LHCN-M2 (cell line): ENCODE data around the gene ORMDL2. TPM values are rescaled to one million over a fixed set of nuclear protein-coding genes. Genes with fewer than 3 reads are reported as not detected.
"Not testable (repeated sequence)": the region's sequence is repeated elsewhere in the genome, so short reads cannot be mapped to it uniquely, and the experiment has no call there.

Experiments
- DNase-seq: peaks from one replicate; pipeline ENCODE4 v3.0.0-alpha.2; 2012; ENCODE audit warnings: low read depth
- total RNA-seq: library from RNA; depleted of rRNA; stranded (reverse); fragments of >200 nt; gene quantifications from 2 replicates; pipeline ENCODE4 v1.2.3, GENCODE V29; 2014

ORMDL2 gene
- total RNA-seq, 1 experiment from 2014 or later: 19.7 TPM

DNA sequence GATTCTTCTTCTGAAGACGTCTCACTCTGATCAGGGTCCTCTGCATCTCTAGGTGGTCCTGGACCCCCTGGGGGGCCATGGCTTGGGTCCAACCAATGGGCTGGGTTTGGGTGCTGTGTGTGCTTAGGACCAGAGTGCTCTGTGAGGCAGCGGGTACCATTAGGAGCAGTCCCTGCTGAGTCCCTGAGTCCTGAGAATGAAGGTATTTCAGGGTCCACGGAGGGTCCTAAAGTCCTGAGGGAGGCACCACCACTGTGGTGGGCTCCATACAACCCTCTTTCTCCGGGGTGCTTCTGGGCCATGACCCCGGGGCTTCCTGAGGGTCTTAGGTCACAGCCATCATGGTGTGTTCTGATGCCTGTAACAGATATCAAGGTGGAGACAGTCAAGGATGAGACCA lies 10.5 kb downstream of the ORMDL2 start:
- no peak for DNase-seq

DNA sequence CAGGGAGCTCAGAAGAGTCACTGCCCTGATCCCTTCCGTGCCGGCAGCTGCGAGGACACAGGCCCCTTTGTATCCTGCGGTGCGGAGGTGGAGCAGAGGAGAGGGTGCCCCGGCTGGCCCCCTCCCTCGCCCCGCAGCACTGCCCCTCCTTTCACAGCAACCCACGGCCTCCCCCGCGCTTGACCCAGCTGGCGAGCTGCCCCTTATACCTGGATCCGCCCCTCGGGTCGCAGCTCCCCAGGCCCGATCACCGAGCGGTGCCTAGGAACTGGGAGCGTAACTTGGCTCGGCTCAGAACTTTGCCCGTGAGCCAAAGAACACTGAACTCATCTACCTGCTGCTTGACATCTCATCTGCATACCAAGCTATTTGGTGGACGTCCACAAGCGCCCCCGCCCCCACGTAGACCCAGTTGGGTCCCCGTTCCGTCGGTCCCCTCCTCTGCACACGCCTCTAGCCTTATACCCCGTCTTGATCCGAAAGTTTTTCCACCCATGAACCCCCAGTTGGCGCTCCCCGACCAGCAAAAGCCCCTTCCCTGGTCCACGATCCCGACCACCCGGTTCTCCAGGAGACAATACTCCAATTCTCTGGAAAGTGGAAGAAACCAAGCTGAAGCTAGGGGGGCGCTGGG lies 12.2 kb downstream of the ORMDL2 start:
- DNase-seq: no peak

DNA sequence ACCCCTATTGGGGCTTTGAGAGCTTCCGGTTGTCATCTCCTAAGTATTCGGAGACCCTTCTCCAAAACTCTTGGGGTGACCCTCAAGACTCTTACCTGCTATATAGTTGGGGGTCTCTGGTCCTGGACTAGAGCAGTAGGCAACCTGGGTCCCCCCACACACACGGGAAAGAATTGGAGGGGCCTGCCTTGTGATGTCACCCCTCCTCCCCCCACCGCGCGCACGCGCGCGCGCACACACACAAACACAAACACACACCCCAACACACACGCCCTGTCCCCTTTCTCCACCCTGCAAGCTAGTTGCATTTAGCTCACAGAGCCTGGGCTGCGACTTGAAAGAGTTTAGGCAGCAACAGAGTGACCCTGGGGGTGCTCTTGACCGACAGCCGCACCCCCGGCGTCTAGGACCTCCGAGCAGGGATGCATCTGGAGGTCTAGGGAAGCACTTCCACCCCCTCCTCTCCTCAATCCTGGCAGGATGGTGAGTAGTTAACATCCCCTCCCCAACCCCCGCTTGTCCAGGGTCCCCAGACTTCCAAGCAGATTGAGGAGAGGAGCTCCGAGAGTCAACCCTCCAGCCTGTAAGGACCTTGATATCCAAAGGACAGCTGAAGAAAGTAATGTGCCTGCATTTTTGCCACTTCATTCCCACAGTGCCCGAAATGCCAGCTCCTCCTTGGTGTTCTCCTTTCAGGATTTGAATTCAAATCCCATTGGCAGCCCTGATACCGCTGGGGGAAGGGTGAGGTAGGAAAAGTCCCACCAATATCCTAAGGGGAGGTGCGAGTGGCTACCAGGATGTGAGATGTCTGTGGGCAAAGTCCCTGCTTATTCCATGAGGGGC lies 13.0 kb downstream of the ORMDL2 start:
- peak; percentile 64 for DNase-seq

DNA sequence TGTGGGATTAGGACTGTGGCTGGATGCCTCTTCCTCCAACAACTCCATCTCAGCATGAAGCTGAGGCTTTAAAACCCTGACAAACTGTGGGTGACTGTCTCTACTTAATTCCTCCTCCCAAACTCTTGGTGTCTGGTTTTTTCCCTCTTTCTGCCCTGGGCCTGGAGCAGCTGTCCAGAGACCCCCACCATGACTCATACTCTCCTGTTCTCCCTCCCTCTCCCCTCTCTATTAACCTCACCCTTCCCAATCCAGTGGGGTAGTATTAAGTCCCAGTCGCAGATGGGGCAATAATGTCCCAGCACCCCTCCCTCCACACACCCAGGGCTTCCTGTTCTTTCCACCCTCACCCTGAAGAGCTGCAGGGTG lies 13.6 kb downstream of the ORMDL2 start:
- peak; percentile 52 for DNase-seq

DNA sequence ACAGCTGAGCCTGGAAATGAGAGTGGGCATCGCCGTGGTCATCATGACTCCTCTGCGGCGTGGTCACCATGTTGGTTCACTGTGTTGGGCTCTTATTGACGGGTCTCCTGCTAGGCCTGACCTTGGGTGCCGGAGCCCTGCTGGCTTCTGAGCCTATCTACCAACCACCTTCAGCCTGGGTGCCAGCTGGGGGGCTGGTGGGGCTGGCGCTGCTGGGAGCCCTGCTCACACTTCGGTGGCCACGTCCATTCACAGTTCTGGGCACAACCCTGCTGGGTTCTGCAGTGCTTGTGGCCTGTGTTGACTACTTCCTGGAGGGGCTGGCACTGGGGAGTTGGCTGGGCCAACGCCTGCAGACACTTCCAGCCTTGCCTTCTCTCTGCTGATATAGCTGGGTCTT lies 15.2 kb downstream of the ORMDL2 start:
- no peak for DNase-seq

DNA sequence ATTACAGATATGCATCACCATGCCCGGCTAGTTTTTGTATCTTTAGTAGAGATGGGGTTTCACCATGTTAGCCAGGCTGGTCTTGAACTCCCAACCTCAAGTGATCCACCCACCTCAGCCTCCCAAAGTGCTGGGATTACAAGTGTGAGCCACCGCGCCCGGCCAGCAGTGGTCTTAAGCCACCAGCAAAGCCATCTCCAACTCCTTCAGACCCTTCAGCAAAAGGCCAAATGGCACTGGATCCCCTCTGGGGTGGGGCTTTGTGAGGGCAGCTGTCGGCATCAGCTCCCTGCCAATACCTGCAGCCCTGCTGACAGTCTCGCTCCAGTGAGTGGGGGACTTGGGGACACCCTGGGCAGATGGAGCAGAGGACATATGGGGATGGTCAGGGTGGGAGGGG lies 16.6 kb downstream of the ORMDL2 start:
- not testable (repeated sequence) for DNase-seq

DNA sequence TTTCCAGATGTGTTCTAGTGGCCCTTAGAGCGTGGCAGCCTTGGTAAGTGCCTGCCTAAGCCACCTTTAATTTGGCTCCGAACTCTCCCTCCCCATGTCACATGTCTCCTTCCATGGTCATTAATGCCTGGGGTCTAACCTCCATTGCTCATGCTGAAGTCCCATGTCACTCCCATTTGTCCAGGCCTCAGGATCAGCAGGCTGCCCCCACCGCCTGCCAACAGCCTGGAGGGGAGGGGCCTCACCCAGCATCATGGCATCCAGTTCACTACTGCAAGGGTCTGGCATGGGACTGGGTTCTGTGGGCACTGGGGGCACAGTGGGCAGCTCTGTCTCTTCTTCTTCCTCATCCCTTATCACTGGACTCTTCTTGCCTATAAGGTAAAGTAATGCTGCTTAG lies 20.5 kb downstream of the ORMDL2 start:
- no peak for DNase-seq

DNA sequence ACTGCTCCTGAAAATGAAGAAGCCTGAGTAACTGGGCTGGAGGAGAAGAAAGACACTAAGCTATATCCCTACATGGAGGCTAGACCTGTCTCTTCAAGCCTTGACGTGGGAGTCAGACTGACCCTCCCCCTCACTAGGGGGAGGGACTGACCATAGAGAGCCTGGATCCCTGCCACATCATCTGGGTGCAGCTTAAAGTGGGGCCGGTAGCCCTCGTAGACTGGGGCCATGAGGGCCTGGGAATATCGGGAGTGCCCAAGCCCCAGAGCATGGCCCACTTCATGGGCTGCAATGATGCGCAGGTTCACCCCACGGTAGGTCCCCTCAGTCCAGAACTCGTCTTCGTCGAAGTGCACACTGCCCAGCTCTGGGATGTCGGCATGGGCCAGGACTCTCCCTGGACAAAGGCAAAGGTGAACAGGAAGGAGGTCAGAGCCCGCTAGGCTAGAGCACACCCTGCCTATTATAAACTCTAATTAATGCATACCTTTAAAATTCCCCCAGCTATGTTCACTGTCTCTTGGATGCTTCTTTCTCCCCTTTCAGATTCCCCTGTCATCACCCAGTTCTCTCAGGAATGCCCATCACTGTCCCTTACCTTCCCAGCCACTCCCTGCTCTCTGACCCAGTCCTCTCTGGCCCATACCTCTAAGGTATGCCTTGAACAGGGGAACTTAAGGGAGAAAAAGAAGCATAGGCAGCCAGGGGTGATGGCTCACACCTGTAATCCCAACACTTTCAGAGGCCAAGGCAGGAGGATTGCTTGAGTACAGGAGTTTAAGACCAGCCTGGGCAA lies 21.7 kb downstream of the ORMDL2 start:
- DNase-seq: no peak

DNA sequence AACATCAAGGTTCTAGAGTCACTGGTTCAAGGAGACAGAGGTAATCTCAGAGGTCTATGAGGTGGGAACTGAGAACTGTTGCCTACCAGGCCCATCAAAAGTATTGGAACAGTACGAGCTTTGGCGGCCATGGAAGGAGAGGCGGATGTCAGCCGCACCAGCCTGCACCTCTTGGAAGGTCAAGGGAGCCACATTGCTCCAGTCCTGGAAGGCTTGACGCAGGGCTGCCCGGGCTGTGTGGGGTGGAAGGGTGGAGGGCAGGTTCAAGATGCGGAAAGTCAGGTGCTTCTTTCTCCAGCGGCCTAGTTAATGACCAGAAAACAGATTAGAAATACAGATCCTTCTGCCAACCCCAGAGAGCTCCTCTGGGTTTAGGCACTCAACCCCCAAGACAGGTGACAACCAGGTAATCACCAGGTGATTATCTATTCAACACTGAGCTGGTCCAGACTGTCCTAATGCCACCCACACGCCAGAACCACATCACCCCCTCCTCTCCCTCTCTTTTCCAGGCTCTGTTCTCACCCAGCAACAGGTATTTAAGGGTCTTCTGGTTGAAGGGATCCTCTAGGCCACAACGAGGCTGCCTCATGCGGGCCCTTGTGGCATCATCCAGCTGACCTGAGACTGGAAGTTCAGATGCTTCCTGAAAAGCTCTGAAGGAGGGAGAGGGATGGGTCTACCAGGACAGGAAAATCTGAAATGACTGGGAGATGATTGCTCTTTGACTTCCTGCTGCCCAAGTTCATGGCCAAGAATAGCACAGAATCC lies 22.9 kb downstream of the ORMDL2 start:
- no peak for DNase-seq

DNA sequence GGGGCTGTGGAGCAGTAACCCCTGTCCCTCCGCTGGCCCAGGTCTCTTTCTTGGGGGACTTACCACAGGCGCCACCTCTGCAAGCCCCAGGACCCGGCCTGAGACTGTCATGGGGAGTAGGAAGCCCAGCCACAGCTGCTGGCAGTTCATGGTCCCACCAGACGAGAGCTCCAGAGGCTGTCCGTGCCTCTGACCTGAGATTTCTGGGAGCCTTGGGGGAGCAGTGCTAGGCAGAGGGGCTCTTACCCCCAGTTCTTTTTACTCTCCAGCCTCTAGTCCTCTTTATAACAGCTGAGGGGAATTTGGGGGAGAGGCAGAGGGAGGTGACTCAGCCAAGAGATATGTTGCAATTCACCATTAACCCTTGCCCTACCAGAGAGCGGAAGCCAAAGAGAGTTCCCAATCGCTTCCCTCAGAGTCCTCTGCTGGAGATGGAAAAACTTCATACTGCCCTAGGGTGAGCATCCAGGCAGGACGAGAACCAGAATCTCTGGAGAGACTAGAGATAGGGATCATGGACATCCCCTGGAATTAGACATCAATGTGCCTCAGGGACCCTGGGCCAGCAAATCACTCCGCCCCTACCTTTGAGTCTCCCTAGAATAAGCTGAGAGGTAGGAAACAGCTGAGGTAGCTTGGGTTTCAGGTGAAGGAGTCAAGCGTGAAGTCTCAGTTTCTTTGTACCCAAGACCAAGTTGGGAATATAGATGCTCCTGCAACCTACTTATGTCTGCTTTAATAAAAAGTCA lies 25.0 kb downstream of the ORMDL2 start, which contains the start of gene MMP19:
MMP19 (minus strand) TSS at position 256 of the 749 bp plus-strand sequence; CDS start at position 150, 106 bp downstream.
- peak; percentile 86 for DNase-seq

DNA sequence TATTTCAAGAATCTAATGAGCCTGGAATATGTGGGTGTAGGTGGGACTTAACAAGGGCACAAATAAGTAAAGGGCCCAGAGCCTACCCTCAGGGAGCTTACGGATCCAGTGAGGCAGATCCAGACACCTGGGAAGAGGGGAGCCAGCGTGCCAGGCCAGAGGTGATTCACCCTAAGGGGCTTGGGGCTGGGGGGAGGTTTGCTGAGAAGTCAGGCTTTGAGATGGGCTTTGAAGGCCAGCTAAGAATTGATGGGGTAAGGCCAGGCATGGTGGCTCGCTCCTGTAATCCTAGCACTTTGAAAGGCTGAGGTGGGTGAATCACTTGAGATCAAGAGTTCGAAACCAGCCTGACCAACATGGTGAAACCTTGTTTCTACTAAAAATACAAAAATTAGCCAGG lies 25.6 kb downstream of the ORMDL2 start:
- DNase-seq: no peak

DNA sequence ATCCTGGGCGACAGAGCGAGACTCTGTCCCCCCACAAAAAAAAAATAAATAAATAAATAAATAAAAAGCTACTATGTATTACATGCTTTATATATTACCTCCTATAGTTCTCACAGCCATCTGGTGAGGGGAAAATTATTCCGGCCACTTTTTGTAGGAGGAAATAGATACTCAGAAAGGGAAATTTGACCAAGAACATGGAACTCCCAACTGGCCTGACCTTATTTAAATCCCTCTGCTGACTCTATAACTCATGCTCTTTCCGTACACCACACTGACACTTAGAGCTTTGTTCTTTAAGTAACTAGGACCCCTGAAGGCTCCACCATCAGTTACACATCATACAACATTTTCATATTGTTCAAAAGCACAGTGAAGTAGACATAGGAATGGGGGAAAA lies 27.1 kb downstream of the ORMDL2 start:
- DNase-seq: no peak

DNA sequence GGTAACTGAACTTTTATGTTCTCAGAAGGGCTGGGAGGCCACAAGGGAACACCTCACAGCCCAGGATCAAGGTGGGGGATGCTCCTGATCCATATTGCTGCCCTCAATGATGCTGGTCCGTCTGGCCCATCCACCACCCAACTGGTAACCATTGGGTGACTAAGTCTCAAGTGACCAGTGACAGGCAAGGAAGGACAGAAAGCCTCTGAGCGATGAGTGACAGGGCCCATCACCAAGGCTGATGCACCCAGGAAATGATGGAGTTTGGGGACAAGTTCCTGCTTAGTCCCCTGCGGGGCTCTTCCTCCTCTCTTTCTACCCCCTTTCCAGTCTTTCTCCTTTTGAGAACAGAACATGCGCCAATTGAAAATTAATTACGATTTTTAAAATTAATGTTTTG lies 27.5 kb downstream of the ORMDL2 start:
- DNase-seq: no peak

DNA sequence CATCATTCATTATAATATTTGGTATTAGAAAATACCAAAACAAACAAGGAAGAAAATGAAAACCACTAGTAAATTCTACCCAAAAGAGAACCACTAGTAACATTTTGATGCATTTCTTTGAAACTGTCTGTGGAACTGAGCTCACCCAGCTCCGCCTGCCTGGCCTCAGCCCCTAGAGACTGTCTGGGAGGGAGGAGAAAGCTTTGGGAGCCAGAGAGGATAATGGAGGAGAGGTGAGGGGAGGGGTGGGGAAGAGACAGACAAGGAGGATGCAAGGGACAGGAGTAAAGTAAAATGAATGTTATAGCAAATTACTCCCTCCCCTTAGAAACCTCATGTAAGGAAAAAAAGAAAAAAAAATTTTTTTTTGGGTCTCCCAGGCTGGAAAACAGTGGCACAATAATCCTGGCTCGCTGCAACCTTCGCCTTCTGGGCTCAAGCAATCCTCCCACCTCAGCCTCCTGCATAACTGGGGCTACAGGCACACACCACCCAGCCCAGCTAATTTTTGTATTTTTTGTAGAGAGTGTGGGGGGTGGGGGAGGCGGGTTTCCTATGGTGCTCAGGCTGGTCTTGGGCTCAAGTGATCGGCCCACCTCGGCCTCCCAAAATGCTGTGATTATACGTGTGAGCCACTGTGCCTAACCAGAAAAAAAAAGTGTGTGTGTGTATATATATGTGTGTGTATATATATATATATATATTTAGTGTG lies 28.1 kb downstream of the ORMDL2 start:
- DNase-seq: no peak

DNA sequence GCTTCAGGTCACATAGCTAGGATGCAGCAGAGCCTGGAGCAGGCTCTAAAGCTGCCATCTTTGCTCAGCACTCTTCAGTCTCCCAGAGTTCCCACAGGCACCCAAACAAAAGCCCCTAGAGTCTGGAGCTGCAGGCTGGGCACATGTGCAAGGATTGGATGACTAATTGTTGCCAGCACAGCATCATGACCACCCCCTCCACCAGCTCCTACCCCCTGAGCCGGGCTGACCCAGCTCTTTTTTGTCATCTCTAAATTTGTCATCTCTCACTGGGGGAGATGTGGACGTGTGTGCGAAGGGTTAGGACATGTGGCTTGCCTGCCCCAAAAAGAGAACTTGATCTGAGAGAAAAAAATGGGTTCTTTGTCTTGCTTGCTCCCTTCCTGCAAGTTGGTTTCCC lies 29.2 kb downstream of the ORMDL2 start:
- DNase-seq: peak; percentile 80

DNA sequence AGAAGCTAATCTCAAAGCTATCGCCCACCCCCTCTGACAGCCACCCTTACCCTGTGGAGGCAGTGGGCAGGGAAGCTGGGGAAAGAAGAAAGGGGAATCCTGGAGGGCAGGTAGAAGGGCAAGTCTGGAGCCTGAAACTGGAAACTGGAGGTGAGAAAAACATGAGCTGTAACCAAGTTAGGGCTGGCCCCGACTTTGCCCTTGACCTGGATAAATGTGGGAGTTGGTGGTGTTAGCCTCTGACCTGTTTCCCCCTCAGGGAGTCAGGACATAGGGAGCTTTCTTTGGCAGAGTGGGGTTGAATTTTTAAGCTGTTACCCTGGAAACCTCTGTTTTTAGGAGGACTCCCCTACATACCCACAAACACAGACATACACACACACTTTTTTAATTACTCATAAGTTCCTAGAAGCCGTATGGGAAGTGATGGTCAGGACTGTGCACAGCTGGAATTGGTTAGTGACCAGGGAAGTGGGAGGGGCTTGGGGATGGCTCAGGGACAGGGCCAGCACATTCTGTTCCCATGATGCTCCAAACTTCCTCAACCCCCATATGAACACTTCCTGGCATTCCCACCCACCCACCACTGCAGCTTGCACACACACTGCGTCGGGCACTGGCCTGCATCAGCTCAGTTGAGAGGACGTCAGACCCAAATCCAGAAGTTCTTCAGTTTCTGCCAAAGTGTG lies 29.9 kb downstream of the ORMDL2 start:
- peak; percentile 100 for DNase-seq

DNA sequence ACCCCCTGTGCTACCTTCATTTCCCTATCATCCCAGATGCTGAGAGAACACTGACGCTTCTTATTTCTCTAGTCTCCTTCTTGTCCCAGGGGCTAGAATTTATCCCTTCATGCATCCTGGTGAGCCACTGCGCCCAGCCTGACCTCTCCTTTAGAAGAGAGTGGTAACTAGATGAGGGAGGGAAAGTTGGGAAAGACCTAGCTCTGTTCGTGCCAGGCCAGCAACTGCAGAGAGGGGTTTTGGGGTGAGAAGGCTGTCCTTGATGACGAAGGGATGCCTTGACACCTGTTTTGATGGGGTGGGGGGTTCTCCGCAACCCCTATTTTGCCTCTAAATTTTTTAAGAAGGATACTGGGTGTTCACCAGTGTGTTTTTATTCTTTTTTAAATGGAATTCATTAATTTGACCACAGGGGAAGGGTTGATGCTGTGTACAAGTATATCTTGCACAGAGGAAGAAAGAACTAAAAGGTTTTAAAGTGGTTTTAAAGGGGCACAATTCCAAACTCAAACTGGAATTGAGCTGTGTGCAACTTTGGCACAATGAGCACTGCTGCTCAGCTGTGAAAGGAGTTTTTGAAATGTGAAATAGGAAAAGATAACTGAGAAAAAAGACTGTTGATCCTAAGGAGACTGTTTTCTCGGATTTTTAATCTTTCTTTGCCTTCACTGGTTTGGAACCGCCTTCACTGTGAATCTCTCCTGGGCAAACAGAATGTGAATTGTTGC lies 31.9 kb downstream of the ORMDL2 start:
- DNase-seq: peak; percentile 24

DNA sequence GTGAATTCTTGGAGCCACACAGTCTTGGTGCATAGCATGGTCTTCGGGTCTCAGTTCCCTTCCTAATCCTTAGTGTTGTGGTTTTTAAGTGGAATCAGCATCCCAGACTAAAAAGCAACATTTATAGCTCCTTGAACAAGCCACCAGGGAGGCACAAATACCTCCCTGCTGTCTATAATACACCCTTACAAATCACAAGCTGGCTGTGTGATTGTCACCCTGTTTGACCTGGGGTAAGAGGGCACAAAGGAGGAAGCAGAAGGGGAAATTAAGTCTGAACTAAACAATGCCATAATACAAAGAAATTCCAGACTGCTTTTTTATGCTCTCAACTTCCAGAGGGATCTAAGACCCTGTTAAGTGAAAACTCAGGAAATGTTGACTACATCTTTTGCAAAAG lies 32.6 kb downstream of the ORMDL2 start:
- DNase-seq: peak; percentile 32

DNA sequence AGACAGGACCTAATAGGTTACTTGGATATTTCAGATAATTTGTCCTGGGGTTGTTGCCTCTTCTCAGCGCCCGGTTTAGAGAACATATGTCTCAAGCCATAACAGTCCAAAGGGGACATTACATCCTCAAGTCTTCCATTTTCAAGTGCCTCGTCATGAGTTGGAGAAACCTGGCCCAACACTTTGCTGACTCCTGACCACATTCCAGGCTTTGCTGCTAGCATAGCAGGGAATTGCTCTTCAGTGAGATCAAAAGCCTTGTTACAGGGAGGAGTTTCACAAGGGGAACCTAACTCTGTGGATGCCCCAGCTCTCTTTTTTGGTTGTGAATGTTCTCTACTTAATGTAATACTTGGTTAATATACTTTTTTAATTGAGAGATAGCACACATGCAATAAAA lies 33.1 kb downstream of the ORMDL2 start:
- DNase-seq: peak; percentile 28
